HepG2 (cell line): ENCODE results near the gene ARHGAP22. TPM values are rescaled to one million over a fixed set of nuclear protein-coding genes. Genes with fewer than 3 reads are reported as not detected.

Experiments
- ATAC-seq: fragments of 200-7000 bp; cut with Tn5 transposase; 3 replicates; pipeline ENCODE4 v1.9.1; 2020; ENCODE audit warnings: mild to moderate bottlenecking, moderate library complexity
- BruUV-seq: library from RNA; stranded (reverse); fragments of 400-500 nt; replicated peaks from 2 replicates; lab custom pipeline; 2021; lab: Mats Ljungman, UMichigan
- CTCF ChIA-PET: fragments of 300-600 bp; formaldehyde crosslinking; extraction: SDS; loops from one replicate; lab custom pipeline; 2021; ENCODE audit warnings: low total read pairs, inconsistent platforms, low intra/inter-chr PET ratio; lab: Yijun Ruan, JAX
- POLR2A ChIA-PET: fragments of 350-600 bp; sonication (Branson Sonifier 250); formaldehyde crosslinking; loops from one replicate; lab custom pipeline; 2020; ENCODE audit warnings: antibody characterized with exemption, inconsistent platforms; lab: Yijun Ruan, JAX
- DNase-seq: peaks from one replicate; pipeline ENCODE4 v3.0.0-alpha.2; 2015; ENCODE audit warnings: low spot score
- FAIRE-seq: peaks from 3 replicates; lab custom pipeline; 2011; peaks lifted over from hg19 to GRCh38; lab: Jason Lieb, UNC
- H2AFZ ChIP-seq: one replicate; pipeline ENCODE4 v1.6.1; 2011; ENCODE audit warnings: low read length, inconsistent platforms
- H3K27ac ChIP-seq: fragments of 300-600 bp; 3 replicates; pipeline ENCODE4 v1.8.0; 2011; ENCODE audit warnings: mixed run types, mild to moderate bottlenecking, mixed read lengths, low read length, inconsistent platforms; ENCODE audit not compliant: insufficient read depth; ENCODE audit errors: extremely low read length
- H3K27me3 ChIP-seq, 2 experiments: fragments of 200-600 bp in 1 of 2; 2 replicates in 1 of 2; 3 replicates in 1 of 2; pipeline versions ENCODE4 v1.6.0 to v1.8.0; 2011; ENCODE audit warnings: low read length in 2 of 2, mild to moderate bottlenecking in 2 of 2, moderate library complexity in 2 of 2, inconsistent platforms in 1 of 2; ENCODE audit not compliant: insufficient read depth in 2 of 2, control insufficient read depth in 1 of 2
- H3K36me3 ChIP-seq, 2 experiments: fragments of 200-600 bp in 1 of 2; replicated peaks in 1 of 2; 2 replicates in 1 of 2; 3 replicates in 1 of 2; pipeline versions ENCODE4 v1.5.1 to v1.8.0; 2011; ENCODE audit warnings: low read length in 2 of 2, inconsistent platforms in 1 of 2; ENCODE audit not compliant: insufficient read depth in 2 of 2, control insufficient read depth in 1 of 2
- H3K4me1 ChIP-seq: 2 replicates; pipeline ENCODE4 v1.5.1; 2012; ENCODE audit warnings: low read length, inconsistent platforms; ENCODE audit not compliant: insufficient read depth
- H3K4me2 ChIP-seq: 2 replicates; pipeline ENCODE4 v1.6.0; 2011; ENCODE audit warnings: low read depth, low read length, inconsistent platforms
- H3K4me3 ChIP-seq, 3 experiments: fragments of 200-600 bp in 1 of 3; sonication (generic), shearing (Covaris generic) in 1 of 3; replicated peaks in 1 of 3; 2 replicates each; pipeline ENCODE4 v1.5.1; 2011 to 2016; ENCODE audit warnings: low read length in 3 of 3, inconsistent platforms in 2 of 3, low read depth in 2 of 3, mild to moderate bottlenecking in 2 of 3, control low read depth in 1 of 3, mixed read lengths in 1 of 3; ENCODE audit not compliant: insufficient read depth in 1 of 3
- H3K79me2 ChIP-seq: one replicate; pipeline ENCODE4 v1.6.1; 2011; ENCODE audit warnings: low read length, inconsistent platforms; ENCODE audit not compliant: insufficient read depth
- H3K9ac ChIP-seq: 2 replicates; pipeline ENCODE4 v1.6.0; 2011; ENCODE audit warnings: mild to moderate bottlenecking, low read depth, low read length, inconsistent platforms; ENCODE audit not compliant: insufficient read depth
- H3K9me3 ChIP-seq: 2 replicates; pipeline ENCODE4 v1.5.1; 2012; ENCODE audit warnings: mild to moderate bottlenecking, low read length
- H4K20me1 ChIP-seq: 2 replicates; pipeline ENCODE4 v1.6.0; 2011; ENCODE audit warnings: inconsistent platforms, mild to moderate bottlenecking, low read length, moderate library complexity; ENCODE audit not compliant: insufficient read depth
- ARNT2 ChIP-seq: sonication (generic); formaldehyde crosslinking; IDR thresholded peaks from 2 replicates; pipeline ENCODE4 v1.8.0; 2022; ENCODE audit warnings: mild to moderate bottlenecking, low read depth, missing genetic modification reagents, moderate library complexity
- MIER2 ChIP-seq: IDR thresholded peaks from 2 replicates; pipeline ENCODE4 v1.6.1; 2016; ENCODE audit warnings: missing biosample characterization, missing genetic modification reagents
- SOX13 ChIP-seq, 3 experiments: fragments of 450-650 bp in 1 of 3; sonication (generic) in 1 of 3; formaldehyde crosslinking in 1 of 3; IDR thresholded peaks in 2 of 3; conservative IDR thresholded peaks in 1 of 3; 2 replicates each; pipeline versions ENCODE4 v1.5.0 to v1.6.1; 2016 to 2020; ENCODE audit warnings: antibody characterized with exemption in 1 of 3, mild to moderate bottlenecking in 1 of 3, missing compliant biosample characterization in 1 of 3, missing genetic modification reagents in 1 of 3, moderate library complexity in 1 of 3
- ZFP36 ChIP-seq: fragments of 150-350 bp; IDR thresholded peaks from 2 replicates; pipeline ENCODE4 v1.6.1; 2018; ENCODE audit warnings: borderline replicate concordance, low read length, low read depth; ENCODE audit not compliant: partially characterized antibody
- ZNF33B ChIP-seq: sonication (generic); formaldehyde crosslinking; IDR thresholded peaks from 2 replicates; pipeline ENCODE4 v1.5.1; 2020; ENCODE audit warnings: mild to moderate bottlenecking, missing genetic modification reagents
- ZNF513 ChIP-seq: sonication (generic); formaldehyde crosslinking; conservative IDR thresholded peaks from 2 replicates; pipeline ENCODE4 v1.5.0; 2020; ENCODE audit warnings: missing genetic modification reagents
- ZNF879 ChIP-seq: sonication (generic); formaldehyde crosslinking; IDR thresholded peaks from 2 replicates; pipeline ENCODE4 v1.8.1; 2023; ENCODE audit warnings: missing genetic modification reagents
- WGBS: methylation state at CpG from one replicate; pipeline ENCODE4 v1.1.6; 2017; ENCODE audit warnings: low lambda C conversion rate; 5-methylcytosine and 5-hydroxymethylcytosine counted together
- in situ Hi-C: cut with HindIII; loops from 2 replicates; pipeline ENCODE4 v1.10.0; 2017; ENCODE audit warnings: low pct_unique_long_range_greater_than_20kb; ENCODE audit not compliant: extremely low pct_ligation_motif_present
- intact Hi-C: fragments of 100-400 bp; cut with micrococcal nuclease; formaldehyde crosslinking; loops from one replicate; pipeline ENCODE4 v1.10.0; 2022; ENCODE audit not compliant: unreplicated experiment
- polyA plus RNA-seq, 8 experiments: library from polyadenylated mRNA; depleted of rRNA in 3 of 8; stranded (reverse) in 7 of 8; unstranded in 1 of 8; fragments of >200 nt; fragmentation: Illumina TruSeq in 4 of 8; extraction: Trizol in 4 of 8; gene quantifications; 2 replicates each; pipeline versions ENCODE4 v1.2.1 to v1.2.3, GENCODE V29; 2011 to 2016; ENCODE audit warnings: low read depth in 4 of 8, missing spikeins in 1 of 8, mixed read lengths in 1 of 8; ENCODE audit not compliant: insufficient read depth in 1 of 8
- total RNA-seq, 5 experiments: library from RNA; depleted of rRNA; stranded (reverse); fragments of >200 nt; fragmentation: Illumina TruSeq; extraction: Trizol; gene quantifications; 2 replicates each; pipeline ENCODE4 v1.2.3, GENCODE V29; 2016; ENCODE audit warnings: low read depth in 1 of 5
- TF ChIP-seq, protein P1 (sequence below): IDR thresholded peaks from 2 replicates; pipeline ENCODE4 v1.6.1; 2012; ENCODE audit warnings: low read depth, low read length, improper control_type of control experiment
- TF ChIP-seq, protein P2 (sequence below): sonication (generic); formaldehyde crosslinking; IDR thresholded peaks from 2 replicates; pipeline ENCODE4 v1.8.0; 2022; ENCODE audit warnings: missing genetic modification reagents, mild to moderate bottlenecking, inconsistent platforms, borderline replicate concordance

Gene ARHGAP22
- total and polyA plus RNA-seq, 2 of the 13 experiments (the other 11 are each of a cell fraction or from before 2014, with no cell fraction given), result 0.08 to 0.38 TPM

GRCh38 chr10:48612236-48612943 is 7.5 kb upstream of the ARHGAP22 start (continued):
- TF ChIP-seq, protein P1, sequence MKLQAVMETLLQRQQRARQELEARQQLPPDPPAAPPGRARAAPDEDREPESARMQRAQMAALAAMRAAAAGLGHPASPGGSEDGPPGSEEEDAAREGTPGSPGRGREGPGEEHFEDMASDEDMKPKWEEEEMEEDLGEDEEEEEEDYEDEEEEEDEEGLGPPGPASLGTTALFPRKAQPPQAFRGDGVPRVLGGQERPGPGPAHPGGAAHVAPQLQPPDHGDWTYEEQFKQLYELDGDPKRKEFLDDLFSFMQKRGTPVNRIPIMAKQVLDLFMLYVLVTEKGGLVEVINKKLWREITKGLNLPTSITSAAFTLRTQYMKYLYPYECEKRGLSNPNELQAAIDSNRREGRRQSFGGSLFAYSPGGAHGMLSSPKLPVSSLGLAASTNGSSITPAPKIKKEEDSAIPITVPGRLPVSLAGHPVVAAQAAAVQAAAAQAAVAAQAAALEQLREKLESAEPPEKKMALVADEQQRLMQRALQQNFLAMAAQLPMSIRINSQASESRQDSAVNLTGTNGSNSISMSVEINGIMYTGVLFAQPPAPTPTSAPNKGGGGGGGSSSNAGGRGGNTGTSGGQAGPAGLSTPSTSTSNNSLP, result no peak
- TF ChIP-seq ZNF513 (CRISPR knock-in tag) (no peak), SOX13 (IDR thresholded peaks at IDR 0.05) (no peak), SOX13 (CRISPR knock-in tag; conservative IDR thresholded peaks at IDR 0.05 in 1 of 2, IDR thresholded peaks at IDR 0.05 in 1 of 2) (no peak), ARNT2 (CRISPR knock-in tag) (no peak), MIER2 (CRISPR knock-in tag) (no peak), ZNF879 (CRISPR knock-in tag) (no peak), ZNF33B (no peak)

DNA sequence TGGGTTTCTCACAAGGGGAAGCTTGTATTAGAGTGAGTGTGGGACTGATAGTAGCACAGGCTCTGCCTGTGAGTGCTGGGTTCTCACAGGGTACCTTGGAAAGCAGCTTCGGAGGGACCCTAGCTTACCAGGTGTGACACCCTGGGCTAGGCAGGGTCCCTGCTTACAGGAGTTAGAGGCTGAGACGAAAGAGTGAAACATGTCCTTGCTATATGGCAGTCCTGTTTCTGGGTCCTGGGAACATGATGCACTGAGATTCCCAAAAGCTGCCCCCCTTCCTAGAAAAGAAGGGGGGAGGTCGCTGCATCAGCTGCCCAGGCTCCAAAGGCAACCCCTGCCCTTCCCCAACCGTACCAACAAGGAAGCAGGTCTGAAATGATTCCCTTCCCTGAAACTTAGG is 6.3 kb upstream of the ARHGAP22 start:
- Histone ChIP-seq H3K79me2 (no peaks in the 10 kb centered on the region), H3K27me3 (0 out of 5 replicates have a peak, but pooled peaks cover 0 to 6% of the 10 kb centered on the region in 2 experiments), H2AFZ (no peak overlapping the region), H3K4me3 (no peak overlapping the region), H3K9me3 (no peaks in the 10 kb centered on the region)
- intact Hi-C loops (no loop called here), in situ Hi-C loops (no loop called here)
- WGBS, result 3% methylated on average over 4 of the region's 4 CpGs
- no peak for TF ChIP-seq ZFP36
- TF ChIP-seq, protein P2, sequence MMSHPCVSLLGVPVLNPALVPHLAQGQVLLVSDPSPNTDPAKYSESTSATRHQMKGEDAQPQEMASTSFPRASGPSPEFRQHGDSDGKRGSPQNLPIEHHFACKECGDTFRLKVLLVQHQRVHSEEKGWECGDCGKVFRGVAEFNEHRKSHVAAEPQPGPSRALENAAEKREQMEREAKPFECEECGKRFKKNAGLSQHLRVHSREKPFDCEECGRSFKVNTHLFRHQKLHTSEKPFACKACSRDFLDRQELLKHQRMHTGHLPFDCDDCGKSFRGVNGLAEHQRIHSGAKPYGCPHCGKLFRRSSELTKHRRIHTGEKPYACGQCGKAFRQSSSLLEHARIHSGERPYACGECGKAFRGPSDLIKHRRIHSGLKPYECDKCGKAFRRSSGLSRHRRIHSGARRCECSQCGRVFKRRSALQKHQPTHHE (CRISPR knock-in tag), result no peak
- TF ChIP-seq, all 625 proteins: peak for 0
- no peak overlapping the region for H3K4me2 ChIP-seq
- DNase-seq (no peak), ATAC-seq (no peak), FAIRE-seq (no peak)
- H3K27ac ChIP-seq, result no peak overlapping the region
- no TSS peak for BruUV-seq
- no peaks in the 10 kb centered on the region for H3K36me3 ChIP-seq
- H4K20me1 ChIP-seq, result no peaks in the 10 kb centered on the region
- H3K9ac ChIP-seq, result no peak overlapping the region
- CTCF ChIA-PET, result no interaction called here
- no peaks in the 10 kb centered on the region for H3K4me1 ChIP-seq
- POLR2A ChIA-PET, result no interaction called here
